Limb (tissue), 2 donors: ENCODE results near the gene CCDC181.
"Not testable (repeated sequence)": the region's sequence is repeated elsewhere in the genome, so short reads cannot be mapped to it uniquely, and the experiment has no call there.

ENCODE experiments used
- DNase-seq, 2 donors: peaks; one replicate each; pipeline ENCODE4 v3.0.0-alpha.2; 2016; ENCODE audit errors: extremely low spot score in 2 of 2

CCDC181 gene

DNA sequence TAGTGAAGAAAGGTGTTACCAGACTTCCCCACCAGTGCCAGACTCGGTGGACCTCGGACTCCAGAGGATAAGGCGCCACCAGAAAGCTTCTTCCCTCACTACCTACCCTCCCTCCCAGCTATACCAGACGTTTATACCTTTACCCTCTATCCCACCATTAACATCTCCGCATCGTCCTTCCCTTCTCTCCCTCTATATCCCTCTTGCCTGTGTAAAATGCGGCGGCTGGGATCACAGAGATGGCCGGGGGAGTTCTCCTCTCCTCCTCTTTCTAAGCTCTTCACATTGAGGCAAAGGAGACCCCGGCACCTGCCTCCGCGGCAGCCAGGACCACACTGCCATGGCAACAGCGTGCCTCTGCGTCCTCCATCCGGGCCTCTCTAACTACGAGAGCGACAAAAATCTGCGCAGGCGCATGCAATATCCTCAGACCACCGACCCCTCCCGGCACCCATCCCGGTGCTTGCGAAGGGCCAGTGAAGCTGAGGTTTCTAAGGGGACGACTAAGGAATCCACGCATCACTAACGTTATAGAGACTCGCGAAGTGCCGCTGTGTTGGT, at the start of gene CCDC181:
Gene CCDC181 (minus strand): TSS at position 394 of the 561 bp plus-strand sequence. CDS start 2,547 bp downstream, outside the sequence.
- peak; percentile 89 to 91 for DNase-seq

DNA sequence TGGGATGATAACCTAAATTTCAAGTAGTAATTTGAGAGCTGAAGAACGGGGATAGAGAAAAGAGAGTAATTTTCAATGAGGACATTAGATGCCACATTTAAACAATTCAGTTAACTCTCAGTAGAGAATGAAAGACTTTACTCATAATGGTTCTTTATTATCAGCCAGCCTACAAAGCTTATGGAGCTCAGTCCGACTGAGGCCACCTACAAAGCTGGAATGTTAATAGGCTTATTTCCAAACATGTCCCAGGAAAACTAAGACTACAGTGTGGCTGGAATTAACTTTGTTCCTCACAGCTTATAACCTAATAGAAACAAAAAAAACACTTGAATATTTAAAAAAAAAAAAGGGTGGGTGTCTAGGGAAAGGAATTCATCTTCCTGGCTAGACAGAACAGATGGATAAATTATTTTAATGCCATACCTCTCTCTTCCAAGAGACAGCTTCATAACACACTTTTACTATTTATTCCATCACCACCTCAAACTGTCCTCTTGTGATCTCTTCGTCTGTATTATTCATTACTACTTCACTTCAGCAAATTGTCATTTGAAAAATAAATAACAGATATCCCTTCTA, 48.6 kb upstream of the CCDC181 start:
- no peak for DNase-seq

DNA sequence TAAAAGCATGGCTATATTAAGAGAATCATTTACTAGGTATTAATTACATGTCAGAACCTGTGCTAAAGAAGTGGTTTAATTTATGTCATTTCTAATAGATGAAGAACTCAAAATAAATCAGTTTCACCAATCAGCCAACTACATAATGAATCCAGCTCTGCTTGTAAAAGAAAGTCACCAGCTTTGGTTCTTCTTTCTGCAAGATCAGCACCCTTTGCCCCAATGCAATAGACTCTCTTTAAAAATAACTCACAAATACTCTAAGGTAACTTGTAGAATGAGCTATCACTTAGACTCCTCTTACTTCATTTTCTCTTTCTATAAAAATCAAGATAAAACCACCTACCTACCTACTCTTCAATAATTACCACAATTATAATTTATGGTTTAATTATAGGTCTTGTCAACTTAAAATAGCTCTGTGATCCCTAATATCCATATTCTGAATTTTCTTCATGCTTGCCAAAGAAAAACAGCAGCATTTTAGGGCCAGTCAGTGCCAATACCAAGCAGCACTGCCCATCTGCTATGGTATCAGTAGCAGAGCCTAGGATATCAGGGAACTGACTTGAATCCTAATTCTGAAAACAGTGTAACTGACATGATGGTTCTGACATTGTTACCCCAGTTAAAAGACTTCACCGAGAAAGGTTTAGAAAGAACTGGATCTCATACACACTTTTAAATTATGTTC, 47.2 kb upstream of the CCDC181 start:
- DNase-seq: no peak

DNA sequence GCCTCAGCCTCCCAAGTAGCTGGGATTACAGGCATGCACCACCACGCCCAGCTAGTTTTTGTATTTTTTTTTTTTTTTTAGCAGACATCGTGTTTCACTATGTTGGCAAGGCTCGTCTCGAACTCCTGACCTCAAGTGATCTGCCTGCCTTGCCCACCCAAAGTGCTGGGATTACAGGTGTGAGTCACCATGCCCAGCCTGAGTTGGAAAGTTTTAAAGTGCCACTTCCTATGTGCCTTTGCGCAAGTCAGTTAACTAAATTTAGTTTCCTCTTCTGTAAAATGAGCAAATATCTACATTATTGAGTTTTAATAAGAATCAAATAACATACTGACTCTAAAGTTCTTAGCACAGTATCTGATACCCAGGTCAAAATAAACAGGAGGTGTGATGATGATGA, 46.1 kb upstream of the CCDC181 start:
- DNase-seq: no peak

DNA sequence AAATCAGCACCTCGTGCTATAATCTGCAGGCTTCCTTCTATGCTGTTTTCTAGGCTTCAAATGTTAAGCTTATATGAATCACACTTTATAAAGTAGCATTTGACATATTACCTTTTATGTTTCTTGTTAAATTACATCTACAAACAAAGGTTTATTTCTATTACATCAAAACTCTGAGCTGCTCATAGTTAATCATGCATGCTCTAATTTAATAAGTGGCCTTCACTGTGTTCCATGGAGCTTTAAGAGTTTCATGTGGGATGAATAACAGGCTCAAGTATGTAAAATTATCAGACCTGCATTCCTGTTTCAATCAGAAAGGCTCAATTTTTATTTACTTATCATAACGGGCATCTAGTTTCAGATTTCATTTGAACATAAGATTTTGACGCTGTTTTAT, 45.5 kb upstream of the CCDC181 start:
- DNase-seq: no peak

DNA sequence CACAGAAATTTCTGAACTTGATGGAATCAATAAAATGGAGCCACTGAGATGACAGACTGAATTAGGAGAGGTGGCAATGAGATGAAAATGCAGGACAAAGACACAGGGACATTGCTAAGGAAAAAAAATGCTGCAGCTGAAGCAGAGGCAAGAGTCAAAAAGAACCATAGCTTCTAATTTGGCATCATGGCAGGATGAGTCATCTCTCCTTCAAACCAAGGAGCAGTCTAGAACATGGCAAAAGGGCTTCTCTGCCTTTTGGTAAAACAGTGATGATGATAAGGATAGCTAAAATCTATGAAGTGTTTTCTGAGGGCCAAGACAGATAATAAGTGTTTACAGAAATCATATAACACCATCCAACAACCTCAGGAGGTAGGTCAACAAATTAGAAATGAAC, 41.7 kb upstream of the CCDC181 start:
- DNase-seq: no peak

DNA sequence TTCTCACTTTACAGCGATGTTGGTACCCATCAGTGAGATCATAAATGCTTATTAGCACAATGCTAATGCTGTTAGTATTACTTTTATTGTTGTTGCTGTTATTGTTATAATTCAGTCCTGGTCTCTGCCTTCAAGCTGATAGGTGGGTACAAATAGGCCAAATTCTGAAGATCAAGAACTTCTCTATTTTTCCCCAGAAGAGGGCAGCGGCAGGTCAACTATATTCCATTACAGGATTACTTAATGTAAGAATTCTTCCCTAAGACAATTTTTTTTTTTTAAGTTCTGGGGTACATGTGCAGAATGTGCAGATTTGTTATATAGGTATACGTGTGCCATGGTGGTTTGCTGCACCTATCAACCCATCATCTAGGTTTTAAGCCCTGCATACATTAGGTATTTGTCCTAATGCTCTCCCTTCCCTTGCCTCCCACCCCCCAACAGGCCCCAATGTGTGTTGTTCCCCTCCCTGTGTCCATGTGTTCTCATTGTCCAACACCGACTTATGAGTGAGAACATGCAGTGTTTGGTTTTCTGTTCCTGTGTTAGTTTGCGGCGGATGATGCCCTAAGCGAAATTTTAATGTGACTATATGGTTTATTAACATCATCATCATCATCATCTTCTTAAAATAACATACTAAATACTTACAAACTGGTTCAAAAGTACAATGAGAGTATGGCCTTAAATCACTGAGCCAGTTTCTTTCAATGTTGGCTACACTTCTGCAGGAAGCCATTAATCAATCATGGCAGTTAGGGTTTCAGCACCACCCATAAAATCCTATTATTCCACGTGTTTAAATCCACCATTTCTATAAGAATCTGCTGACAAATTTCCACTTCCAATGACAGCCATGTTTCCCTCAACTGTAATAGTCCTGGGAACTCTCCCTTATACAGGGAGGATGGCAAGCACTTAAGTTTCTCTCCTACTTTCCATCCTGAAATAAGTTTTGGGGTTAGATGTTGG, 39.3 kb upstream of the CCDC181 start:
- peak in 1 of 2 donors; percentile 23 for DNase-seq

DNA sequence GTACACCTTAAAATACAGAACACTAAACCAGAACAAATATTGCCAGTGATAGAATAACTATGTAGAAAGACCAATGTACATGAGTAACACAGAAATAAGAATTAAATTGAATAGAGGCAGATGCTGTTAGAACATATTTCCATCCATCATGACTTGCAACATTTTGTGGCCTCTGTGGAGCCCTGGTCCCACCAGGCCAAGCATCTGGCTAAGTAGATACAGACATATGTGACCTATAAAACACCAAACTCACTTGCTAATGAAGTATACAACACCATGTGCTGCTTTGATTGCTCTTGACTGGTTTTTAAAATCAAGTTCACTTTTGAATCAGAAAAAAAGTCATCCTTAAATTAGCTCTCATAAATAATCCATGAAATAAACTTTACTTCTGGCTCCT, 38.0 kb upstream of the CCDC181 start:
- no peak for DNase-seq

DNA sequence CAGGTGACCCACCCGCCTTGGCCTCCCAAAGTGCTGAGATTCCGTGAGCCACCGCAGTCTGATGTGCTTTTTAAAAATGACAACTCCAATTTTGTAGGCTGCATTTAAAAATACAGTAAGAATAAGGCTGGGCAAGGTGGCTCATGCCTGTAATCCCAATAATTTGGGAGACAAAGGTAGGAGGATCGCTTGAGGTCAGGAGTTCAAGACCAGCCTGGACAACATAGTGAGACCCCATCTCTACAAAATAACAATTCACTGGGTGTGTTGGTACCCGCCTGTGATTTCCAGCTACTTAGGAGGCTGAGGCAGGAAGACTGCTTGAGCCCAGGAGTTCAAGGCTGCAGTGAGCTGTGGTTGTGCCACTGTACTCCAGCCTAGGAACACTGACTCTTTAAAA, 35.1 kb upstream of the CCDC181 start:
- no peak for DNase-seq

DNA sequence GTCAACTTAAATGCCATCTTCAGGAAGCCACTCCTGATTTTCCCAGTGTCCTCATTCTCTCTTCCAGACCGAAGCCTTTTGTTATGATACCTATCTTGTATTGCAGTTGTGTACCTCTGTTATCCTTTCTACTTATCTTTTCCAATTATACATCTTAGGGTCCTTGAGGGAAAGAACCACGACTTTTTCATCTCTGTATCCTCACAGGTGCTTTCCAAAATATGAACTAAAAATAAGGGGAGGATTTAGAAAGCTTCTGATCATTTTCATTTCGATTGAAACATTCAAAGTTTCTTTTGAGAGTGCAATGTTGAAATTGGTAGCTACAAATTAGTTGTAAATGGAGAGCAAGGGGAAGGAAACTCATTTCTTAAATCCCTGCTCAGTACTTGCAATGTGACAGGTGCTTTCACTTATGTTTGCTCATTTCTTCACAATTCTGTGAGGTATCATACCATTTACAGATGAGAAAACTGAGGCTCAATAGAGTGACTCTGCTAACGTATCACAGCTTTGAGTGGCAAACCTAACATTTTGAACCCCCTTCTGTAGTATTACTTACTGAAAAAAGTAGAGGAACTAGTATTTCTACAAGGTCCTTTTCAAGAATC, 34.2 kb upstream of the CCDC181 start:
- DNase-seq: no peak

DNA sequence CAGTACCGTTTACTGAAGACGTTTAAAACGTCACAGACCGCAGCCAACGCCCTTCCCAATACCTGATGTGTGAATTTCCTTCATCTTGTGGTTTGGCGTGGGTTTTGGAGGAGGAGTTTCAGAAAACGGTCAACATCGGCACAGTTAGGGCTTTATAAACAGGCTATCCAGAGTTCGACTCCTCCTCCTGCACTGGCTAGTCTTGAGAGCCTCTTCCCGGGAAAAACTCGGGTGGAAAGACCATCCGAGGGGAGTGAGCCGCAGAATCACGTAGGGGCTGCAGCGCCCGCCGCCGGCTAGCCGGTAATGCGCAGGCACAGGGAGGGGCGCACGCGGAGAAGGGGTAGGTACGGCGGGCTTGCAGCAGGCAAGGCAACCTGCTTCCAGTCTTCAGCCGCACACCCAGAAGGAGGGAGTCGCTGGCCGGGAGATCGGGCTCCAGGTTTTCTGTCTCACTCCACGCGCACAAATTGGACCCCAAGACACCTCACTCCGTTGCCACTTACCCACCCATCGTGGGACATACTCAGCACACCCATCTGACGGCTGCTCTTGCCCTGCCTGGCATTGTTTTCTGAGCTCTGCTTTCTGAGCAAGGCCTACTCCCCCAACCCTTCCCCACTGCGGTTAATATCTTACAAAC, 33.0 kb upstream of the CCDC181 start:
- DNase-seq: peak in 1 of 2 donors; percentile 34

DNA sequence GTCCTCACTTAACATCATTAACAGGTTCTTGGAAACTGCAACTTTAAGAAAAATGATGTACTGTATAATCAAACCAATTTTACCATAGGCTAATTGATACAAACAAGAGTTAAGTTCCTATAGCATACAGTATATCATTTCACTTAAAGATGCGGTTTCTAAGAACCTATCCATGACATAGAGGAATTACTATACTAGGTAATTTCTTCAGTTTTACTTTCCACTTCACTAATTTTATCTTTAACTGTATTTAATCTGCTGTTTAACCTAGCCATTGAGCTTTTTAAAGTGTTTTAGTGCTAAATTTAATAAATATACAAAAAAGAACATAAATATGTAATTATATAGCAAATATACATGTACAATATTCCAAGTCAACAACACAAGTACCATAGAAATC, 30.2 kb upstream of the CCDC181 start:
- no peak for DNase-seq

DNA sequence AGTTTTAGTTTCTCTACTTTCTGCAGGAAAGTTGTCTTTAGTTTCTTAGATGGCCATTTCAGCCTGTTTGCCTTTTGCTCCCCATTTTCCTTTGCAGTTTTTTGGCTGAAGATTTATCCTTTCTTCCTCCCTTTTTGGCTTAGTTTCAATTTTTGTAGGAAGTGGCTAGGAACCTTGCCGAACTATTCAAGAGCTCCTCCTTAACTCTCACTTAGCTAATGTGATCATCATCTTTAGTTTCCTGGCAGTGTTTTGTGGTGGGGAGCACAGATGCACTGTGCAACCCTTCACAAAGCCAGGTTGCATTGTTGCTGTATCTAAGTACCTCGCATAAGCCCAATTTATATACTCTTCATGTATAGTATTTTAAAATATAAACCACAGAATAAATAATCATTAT, 28.8 kb upstream of the CCDC181 start:
- DNase-seq: no peak

DNA sequence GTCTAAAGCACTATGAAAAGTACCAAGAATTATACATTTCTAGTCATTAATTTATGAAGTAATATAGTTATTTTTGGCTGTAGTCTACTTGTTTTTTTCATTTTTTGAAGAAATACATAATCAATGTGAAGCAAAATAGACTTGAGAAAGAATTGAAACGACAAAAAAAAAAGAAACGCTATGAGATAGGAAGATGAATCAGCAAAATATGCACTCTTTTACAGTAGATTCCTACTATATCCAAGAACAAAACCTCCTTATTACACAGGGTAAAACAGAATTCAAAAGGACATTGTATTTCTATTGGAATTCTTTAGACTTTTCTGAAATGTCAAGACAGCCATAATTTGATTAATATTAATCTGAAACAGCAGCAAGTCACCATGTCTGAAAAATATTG, 25.6 kb upstream of the CCDC181 start:
- no peak for DNase-seq

DNA sequence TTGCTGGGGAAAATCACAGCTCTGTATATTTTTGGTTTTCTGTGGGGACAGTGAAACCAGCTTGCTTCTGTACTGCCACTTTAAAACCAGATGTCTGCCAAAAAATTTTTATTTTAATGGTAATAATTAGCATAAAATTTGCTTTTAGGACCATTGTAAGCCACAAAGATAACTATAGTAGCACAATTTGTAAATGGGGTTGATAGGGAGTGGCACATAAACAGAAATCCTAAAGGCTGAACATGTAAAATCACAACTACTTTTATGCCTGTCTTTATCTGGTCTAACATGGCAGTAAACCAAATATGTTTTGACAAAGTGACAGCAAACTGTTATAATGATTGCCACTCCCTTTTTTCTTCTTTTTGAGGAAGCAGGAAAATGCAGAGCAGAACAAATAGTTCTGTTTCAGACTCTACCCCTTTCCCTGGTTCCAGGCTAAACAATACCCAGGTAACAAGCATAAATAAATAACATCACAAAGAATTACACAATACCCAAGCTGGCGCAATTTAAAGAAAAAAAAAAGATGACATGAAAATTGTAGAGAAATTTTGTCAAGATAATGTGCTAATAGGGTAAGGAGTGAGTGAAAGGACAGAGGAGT, 24.0 kb upstream of the CCDC181 start:
- DNase-seq: no peak

DNA sequence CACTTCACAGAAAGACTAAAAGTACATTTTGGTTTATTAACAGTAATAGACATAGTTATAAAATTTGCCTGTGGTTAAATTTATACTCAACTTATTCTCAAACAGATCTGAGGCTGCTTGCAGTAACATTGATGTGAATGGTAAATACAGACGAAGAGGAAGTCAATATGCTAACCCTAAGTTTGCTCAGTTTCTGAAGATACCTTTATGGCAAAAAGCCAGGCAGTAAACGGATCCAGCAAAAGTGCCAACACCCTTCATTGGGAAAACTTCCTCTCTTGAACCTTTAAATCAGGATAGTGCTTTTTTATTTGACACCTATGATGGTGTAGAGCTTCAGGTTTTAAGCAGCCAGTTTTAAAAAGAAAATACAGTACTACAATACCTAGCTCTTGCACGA, 16.6 kb upstream of the CCDC181 start:
- DNase-seq: no peak

DNA sequence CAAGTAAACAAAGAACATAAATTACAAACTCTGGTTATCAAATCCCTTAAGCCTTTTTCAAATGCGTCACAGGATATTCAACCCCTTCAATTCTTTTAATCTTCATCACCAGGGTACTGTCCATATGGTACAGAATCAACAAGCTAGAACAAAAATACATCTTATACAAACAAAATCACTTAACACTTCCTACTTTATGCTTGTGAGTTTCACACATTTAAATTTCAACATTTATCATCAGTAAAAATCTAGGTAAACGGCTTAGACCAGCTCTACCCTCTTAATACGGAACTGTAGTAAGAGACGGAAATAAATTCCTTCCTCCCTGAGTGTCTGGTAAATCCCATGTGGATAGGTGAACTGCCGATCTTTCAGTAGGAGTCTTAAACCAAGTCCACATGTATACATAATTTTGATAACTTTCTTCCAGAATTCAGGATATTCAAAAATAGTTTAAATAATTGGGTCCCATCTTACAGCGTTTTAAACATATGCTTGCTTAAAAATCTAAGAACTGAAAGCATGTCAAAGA, 1.0 kb downstream of the CCDC181 start:
- DNase-seq: no peak

DNA sequence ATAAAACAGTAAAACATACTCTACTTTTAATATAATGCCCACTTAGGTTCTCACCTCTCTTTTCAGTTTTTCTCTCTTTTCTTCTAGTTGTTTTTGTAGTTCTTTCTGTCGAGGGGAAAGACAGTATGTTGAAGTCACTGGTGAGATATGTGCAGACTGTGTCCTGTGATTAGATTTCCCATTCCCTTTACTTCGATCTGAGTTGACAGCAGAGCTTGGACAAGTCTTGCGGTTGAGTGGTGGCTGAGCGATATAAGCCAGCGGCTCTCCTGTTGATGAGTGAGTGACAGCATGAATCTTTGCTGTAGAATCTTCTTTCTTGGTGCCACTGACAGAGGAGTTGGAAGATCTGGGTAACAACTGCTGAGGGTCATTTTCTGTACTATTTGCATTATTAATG, 6.0 kb downstream of the CCDC181 start:
- no peak for DNase-seq

DNA sequence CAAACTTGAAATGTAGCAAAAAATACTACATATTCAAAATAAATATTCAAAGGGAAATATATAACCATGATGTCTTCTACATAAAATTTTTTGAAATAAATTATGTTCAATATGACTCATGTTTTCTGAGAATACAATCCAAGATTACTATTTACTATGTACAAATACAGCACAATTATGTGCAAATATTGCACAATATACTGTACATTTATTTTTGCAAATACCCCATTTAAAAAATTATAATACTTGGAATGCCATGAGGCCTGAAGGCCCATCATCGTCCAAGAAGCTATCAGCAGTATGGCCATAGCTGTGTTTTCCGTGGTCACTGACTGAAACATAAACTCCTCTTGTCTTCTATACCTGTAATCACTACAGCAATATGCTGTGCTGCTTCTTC, 12.3 kb downstream of the CCDC181 start:
- DNase-seq: no peak

DNA sequence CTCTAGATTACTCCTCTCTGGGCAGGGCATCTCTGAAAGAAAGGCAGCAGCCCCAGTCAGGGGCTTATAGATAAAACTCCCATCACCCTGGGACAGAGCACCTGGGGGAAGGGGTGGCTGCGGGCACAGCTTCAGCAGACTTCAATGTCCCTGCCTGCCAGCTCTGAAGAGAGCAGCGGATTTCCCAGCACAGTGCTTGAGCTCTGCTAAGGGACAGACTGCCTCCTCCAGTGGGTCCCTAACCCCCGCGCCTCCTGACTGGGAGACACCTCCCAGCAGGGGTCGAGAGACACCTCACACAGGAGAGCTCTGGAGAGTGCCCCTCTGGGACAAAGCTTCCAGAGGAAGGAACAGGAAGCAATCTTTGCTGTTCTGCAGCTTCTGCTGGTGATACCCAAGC, 18.9 kb downstream of the CCDC181 start:
- DNase-seq: not testable (repeated sequence)
